Measurements from ENCODE around the gene GJA9. TPM values are rescaled to one million over a fixed set of nuclear protein-coding genes. Genes with fewer than 3 reads are reported as not detected.
"Not testable (repeated sequence)": the region's sequence is repeated elsewhere in the genome, so short reads cannot be mapped to it uniquely, and the experiment has no call there.

GJA9 gene
- total RNA-seq, 1 experiment from 2014 or later, result not detected

GRCh38 chr1:38840281-38840680, 41.1 kb downstream of the GJA9 start:
- no peak overlapping the region for H3K4me2 ChIP-seq (ENCODE audit: low read length)
- no peaks in the 10 kb centered on the region for H3F3A ChIP-seq (ENCODE audit: low read length, unreplicated experiment)
- H3K9me3 ChIP-seq (ENCODE audit: low read length), result no peaks in the 10 kb centered on the region
- no peak for DNase-seq
- no peak for TF ChIP-seq EZH2phosphoT487 (IDR thresholded peaks at IDR 0.05; ENCODE audit: borderline replicate concordance, low read length)
- no peak for TF ChIP-seq EZH2 (IDR thresholded peaks at IDR 0.05; ENCODE audit: low read length, unreplicated experiment)
- TF ChIP-seq CTCF (conservative IDR thresholded peaks at IDR 0.05; ENCODE audit: low read depth, low read length), result no peak
- H3K27ac ChIP-seq (ENCODE audit: low read length), result no peak overlapping the region
- no peaks in the 10 kb centered on the region for H3K79me2 ChIP-seq (ENCODE audit: low read length)
- H3K27me3 ChIP-seq (ENCODE audit: low read length), result no peaks in the 10 kb centered on the region
- no peak overlapping the region for H3K9ac ChIP-seq (ENCODE audit: low read length)
- POLR2A ChIA-PET (ENCODE audit: unreplicated experiment), result no interaction called here
- no peak for ATAC-seq
- intact Hi-C loops (cut with micrococcal nuclease), result no loop called here
- H2AFZ ChIP-seq (ENCODE audit: low read length), result no peak overlapping the region
- H3K36me3 ChIP-seq (ENCODE audit: low read depth, low read length), result peaks cover 11% of the 10 kb centered on the region; the same call in 1 of the 2 replicates
- H4K20me1 ChIP-seq (ENCODE audit: low read length), result no peaks in the 10 kb centered on the region
- H3K9me2 ChIP-seq (replicated peaks; ENCODE audit: low read length), result no peaks in the 10 kb centered on the region
- H3K4me1 ChIP-seq (ENCODE audit: insufficient read depth, low read length), result no peaks in the 10 kb centered on the region
- no TSS peak for BruUV-seq (replicated peaks)
- CTCF ChIA-PET, result no interaction called here
- H3K4me3 ChIP-seq (ENCODE audit: low read length), result no peak overlapping the region

- no peaks in the 10 kb centered on the region for H3F3A ChIP-seq (ENCODE audit: low read length, unreplicated experiment)
- no peak overlapping the region for H3K4me3 ChIP-seq (ENCODE audit: low read length)
- H3K4me1 ChIP-seq (ENCODE audit: insufficient read depth, low read length), result no peaks in the 10 kb centered on the region
- H3K9me2 ChIP-seq (replicated peaks; ENCODE audit: low read length), result no peaks in the 10 kb centered on the region
- H4K20me1 ChIP-seq (ENCODE audit: low read length), result no peaks in the 10 kb centered on the region
- H2AFZ ChIP-seq (ENCODE audit: low read length), result no peak overlapping the region
- no peak overlapping the region for H3K4me2 ChIP-seq (ENCODE audit: low read length)
- intact Hi-C loops (cut with micrococcal nuclease), result no loop called here
- no peak overlapping the region for H3K27ac ChIP-seq (ENCODE audit: low read length)
- TF ChIP-seq CTCF (conservative IDR thresholded peaks at IDR 0.05; ENCODE audit: low read depth, low read length) (no peak), EZH2 (IDR thresholded peaks at IDR 0.05; ENCODE audit: low read length, unreplicated experiment) (no peak), EZH2phosphoT487 (IDR thresholded peaks at IDR 0.05; ENCODE audit: borderline replicate concordance, low read length) (no peak)
- H3K9me3 ChIP-seq (ENCODE audit: low read length), result no peaks in the 10 kb centered on the region
- no TSS peak for BruUV-seq (replicated peaks)
- H3K36me3 ChIP-seq (ENCODE audit: low read depth, low read length), result peaks cover 11% of the 10 kb centered on the region; the same call in 1 of the 2 replicates
- CTCF ChIA-PET, result no interaction called here
- H3K27me3 ChIP-seq (ENCODE audit: low read length), result no peaks in the 10 kb centered on the region
- no peak overlapping the region for H3K9ac ChIP-seq (ENCODE audit: low read length)
- POLR2A ChIA-PET (ENCODE audit: unreplicated experiment), result no interaction called here
- H3K79me2 ChIP-seq (ENCODE audit: low read length), result no peaks in the 10 kb centered on the region
- DNase-seq (no peak), ATAC-seq (no peak)
Observed at GRCh38 chr1:38839363-38839762, 42.0 kb downstream of the GJA9 start.

GRCh38 chr1:38836316-38836715, 45.1 kb downstream of the GJA9 start:
- POLR2A ChIA-PET (ENCODE audit: unreplicated experiment); intact Hi-C loops (cut with micrococcal nuclease): not testable (repeated sequence)
- CTCF ChIA-PET, result interaction anchor here (1.1 kb wide), 1 partner anchor 806 kb away, joined by 6 read pairs; no protein-coding TSS in a partner anchor

More at GRCh38 chr1:38836316-38836715, 45.1 kb downstream of the GJA9 start:
- DNase-seq; H3K4me1 ChIP-seq (ENCODE audit: insufficient read depth, low read length); H4K20me1 ChIP-seq (ENCODE audit: low read length); ATAC-seq; H3K9me3 ChIP-seq (ENCODE audit: low read length); H3K27ac ChIP-seq (ENCODE audit: low read length); H3K9ac ChIP-seq (ENCODE audit: low read length); H3K4me2 ChIP-seq (ENCODE audit: low read length); H3K79me2 ChIP-seq (ENCODE audit: low read length); H2AFZ ChIP-seq (ENCODE audit: low read length); H3F3A ChIP-seq (ENCODE audit: low read length, unreplicated experiment); H3K9me2 ChIP-seq (replicated peaks; ENCODE audit: low read length); H3K4me3 ChIP-seq (ENCODE audit: low read length); BruUV-seq (replicated peaks): not testable (repeated sequence)
- Histone ChIP-seq H3K36me3 (ENCODE audit: low read depth, low read length) (peaks cover 11% of the 10 kb centered on the region; the same call in 1 of the 2 replicates), H3K27me3 (ENCODE audit: low read length) (peaks cover 12% of the 10 kb centered on the region; the same call in 1 of the 2 replicates)
